Measurements from ENCODE around the gene PDSS2.

DNA sequence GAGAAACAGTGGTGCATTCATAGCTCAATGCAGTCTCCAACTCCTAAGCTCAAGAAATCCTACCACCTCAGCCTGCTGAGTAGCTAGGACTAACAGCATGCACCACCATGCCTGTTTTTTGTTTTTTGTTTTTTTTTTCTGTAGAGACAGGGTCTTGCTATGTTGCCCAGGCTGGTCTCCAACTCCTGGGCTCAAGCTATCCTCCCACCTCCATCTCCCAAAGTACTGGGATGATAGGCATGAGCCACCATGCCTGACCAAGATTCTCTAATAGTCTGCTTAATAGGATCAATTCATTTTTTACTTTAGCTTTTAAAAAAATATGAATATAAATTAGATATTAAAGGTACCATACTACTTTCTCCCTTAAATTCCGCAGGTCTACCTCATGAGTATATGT is 191.7 kb downstream of the PDSS2 start:
- TF ChIP-seq, protein P1, sequence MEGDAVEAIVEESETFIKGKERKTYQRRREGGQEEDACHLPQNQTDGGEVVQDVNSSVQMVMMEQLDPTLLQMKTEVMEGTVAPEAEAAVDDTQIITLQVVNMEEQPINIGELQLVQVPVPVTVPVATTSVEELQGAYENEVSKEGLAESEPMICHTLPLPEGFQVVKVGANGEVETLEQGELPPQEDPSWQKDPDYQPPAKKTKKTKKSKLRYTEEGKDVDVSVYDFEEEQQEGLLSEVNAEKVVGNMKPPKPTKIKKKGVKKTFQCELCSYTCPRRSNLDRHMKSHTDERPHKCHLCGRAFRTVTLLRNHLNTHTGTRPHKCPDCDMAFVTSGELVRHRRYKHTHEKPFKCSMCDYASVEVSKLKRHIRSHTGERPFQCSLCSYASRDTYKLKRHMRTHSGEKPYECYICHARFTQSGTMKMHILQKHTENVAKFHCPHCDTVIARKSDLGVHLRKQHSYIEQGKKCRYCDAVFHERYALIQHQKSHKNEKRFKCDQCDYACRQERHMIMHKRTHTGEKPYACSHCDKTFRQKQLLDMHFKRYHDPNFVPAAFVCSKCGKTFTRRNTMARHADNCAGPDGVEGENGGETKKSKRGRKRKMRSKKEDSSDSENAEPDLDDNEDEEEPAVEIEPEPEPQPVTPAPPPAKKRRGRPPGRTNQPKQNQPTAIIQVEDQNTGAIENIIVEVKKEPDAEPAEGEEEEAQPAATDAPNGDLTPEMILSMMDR (IDR thresholded peaks at IDR 0.05): no peak
- no peak for TF ChIP-seq POLR2A (IDR thresholded peaks at IDR 0.05)
- TF ChIP-seq POLR2AphosphoS5 (IDR thresholded peaks at IDR 0.05): no peak

Data from gastroesophageal sphincter (tissue), 3 donors.